Left renal pelvis (tissue), 4 donors: ENCODE data around the gene PPME1. TPM values are rescaled to one million over a fixed set of nuclear protein-coding genes. Genes with fewer than 3 reads are reported as not detected.

Experiments
- DNase-seq, 4 donors: peaks; one replicate each; pipeline ENCODE4 v3.0.0-alpha.2; 2013; ENCODE audit warnings: low read depth in 4 of 4, low spot score in 3 of 4
- polyA plus RNA-seq, 4 donors: library from polyadenylated mRNA; unstranded; fragments of 120-200 nt; gene quantifications; one replicate each; pipeline ENCODE4 v1.2.1, GENCODE V29; 2013; ENCODE audit not compliant: insufficient read length in 4 of 4

The PPME1 gene
- polyA plus RNA-seq, 4 donors, result 35.0 to 43.4 (median 40.0) TPM

GRCh38 chr11:74278103-74278502, 107.0 kb downstream of the PPME1 start:
- DNase-seq, result no peak

- no peak for DNase-seq
Measured at GRCh38 chr11:74278721-74279161, 107.7 kb downstream of the PPME1 start.

- DNase-seq, result no peak
Measured at GRCh38 chr11:74279256-74279655, 108.2 kb downstream of the PPME1 start.

- DNase-seq, result no peak
Measured at GRCh38 chr11:74280494-74280893, 109.4 kb downstream of the PPME1 start.

GRCh38 chr11:74282421-74282820, 111.3 kb downstream of the PPME1 start:
- no peak for DNase-seq

GRCh38 chr11:74282914-74283371, 111.9 kb downstream of the PPME1 start:
- no peak for DNase-seq

GRCh38 chr11:74283580-74284180, 112.6 kb downstream of the PPME1 start:
- DNase-seq, result no peak

- DNase-seq, result no peak
Measured at GRCh38 chr11:74284466-74284865, 113.4 kb downstream of the PPME1 start.

- no peak for DNase-seq
Measured at GRCh38 chr11:74288161-74288560, 117.1 kb downstream of the PPME1 start.

- no peak for DNase-seq
Measured at GRCh38 chr11:74288911-74289310, 117.8 kb downstream of the PPME1 start.

GRCh38 chr11:74297484-74297883, 126.4 kb downstream of the PPME1 start:
- no peak for DNase-seq

- no peak for DNase-seq
Measured at GRCh38 chr11:74299015-74299414, 127.9 kb downstream of the PPME1 start.

Other genes with a start within 250 kb of the PPME1 start
- gene DNAJB13, start 220.3 kb upstream of the PPME1 start, polyA plus RNA-seq, result 1 to 10 TPM in 3 of 4 donors, under 1 TPM in 1; 0.33 to 4.9 (median 3.4) TPM
- gene UCP2, start 188.4 kb upstream of the PPME1 start, polyA plus RNA-seq, result 10 to 100 TPM; 48.0 to 79.8 (median 63.6) TPM
- 1 to 10 TPM; 1.6 to 4.5 (median 2.5) TPM for gene UCP3, start 162.2 kb upstream of the PPME1 start, polyA plus RNA-seq
- gene C2CD3, start 287 bp upstream of the PPME1 start, polyA plus RNA-seq, result 10 to 100 TPM; 17.6 to 25.4 (median 22.2) TPM
- gene P4HA3, start 140.4 kb downstream of the PPME1 start, polyA plus RNA-seq, result 1 to 10 TPM in 2 of 4 donors, under 1 TPM in 2; 0.93 to 1.3 (median 1.0) TPM
- gene PGM2L1, start 227.1 kb downstream of the PPME1 start, polyA plus RNA-seq, result 1 to 10 TPM; 2.9 to 4.4 (median 3.4) TPM